ENCODE results near the gene TBL3. TPM values are rescaled to one million over a fixed set of nuclear protein-coding genes. Genes with fewer than 3 reads are reported as not detected.
A peak's percentile ranks its signal among the peaks of the same experiment; 100 is the strongest.

The TBL3 gene
- polyA plus RNA-seq, 1 donor (not counting 4 experiments of a cell fraction or from before 2014, with no cell fraction given) = 27.8 TPM

GRCh38 chr16:1984347-1985225 lies 12.7 kb downstream of the TBL3 start:
- peaks cover 7 to 14% of the 10 kb centered on the region in 2 experiments for H3K36me3 ChIP-seq (ENCODE audit: control insufficient read depth in 2 of 2, extremely low read depth in 1 of 2, insufficient read depth in 2 of 2, low read length in 2 of 2)
- H3K4me2 ChIP-seq (ENCODE audit: control insufficient read depth, extremely low read depth, insufficient read depth, low read depth, low read length) = peak overlapping the region; percentile 92
- H3K4me3 ChIP-seq (ENCODE audit: control insufficient read depth in 2 of 3, extremely low read depth in 1 of 3, insufficient read depth in 2 of 3, low read depth in 1 of 3, low read length in 3 of 3) = peak overlapping the region; percentile 59 to 90 (median 81)
- peaks cover 2% of the 10 kb centered on the region for H3K9me1 ChIP-seq (ENCODE audit: control insufficient read depth, extremely low read depth, insufficient read depth, low read length)
- peak overlapping the region; percentile 12 for H2AFZ ChIP-seq (ENCODE audit: control insufficient read depth, low read length)
- no peak for FAIRE-seq
- H3K9me3 ChIP-seq (ENCODE audit: control insufficient read depth, low read depth, low read length) = no peaks in the 10 kb centered on the region
- dilution Hi-C loops (cut with MboI; ENCODE audit: extremely low pct_ligation_motif_present, low sequenced_read_pairs) = no loop called here
- no peaks in the 10 kb centered on the region for H4K20me1 ChIP-seq (ENCODE audit: control insufficient read depth, extremely low read depth, insufficient read depth, low read length)
- peak overlapping the region; percentile 8 for H3K27ac ChIP-seq (ENCODE audit: control insufficient read depth, insufficient read depth, low read length)
- peak overlapping the region; percentile 72 for H3K9ac ChIP-seq (ENCODE audit: control insufficient read depth, extremely low read depth, insufficient read depth, low read length)
- TF ChIP-seq CTCF (optimal IDR thresholded peaks at IDR 0.05 in 1 of 3, IDR thresholded peaks at IDR 0.05 in 1 of 3, conservative IDR thresholded peaks at IDR 0.05 in 1 of 3; ENCODE audit: extremely low read depth in 1 of 3, insufficient read depth in 2 of 3, low read length in 3 of 3) (no peak), EZH2 (IDR thresholded peaks at IDR 0.05; ENCODE audit: low read length) (no peak)
- peaks cover 2% of the 10 kb centered on the region for H3K79me2 ChIP-seq (ENCODE audit: control insufficient read depth, insufficient read depth, low read length)
- no peak for DNase-seq (ENCODE audit: low read depth, low spot score)
- H3K27me3 ChIP-seq (ENCODE audit: control insufficient read depth, extremely low read depth, insufficient read depth, low read length) = peaks cover 46% of the 10 kb centered on the region
- H3K4me1 ChIP-seq (ENCODE audit: control insufficient read depth, extremely low read depth, insufficient read depth, low read length) = peaks cover 38% of the 10 kb centered on the region

- Histone ChIP-seq H3K79me2 (ENCODE audit: control insufficient read depth, insufficient read depth, low read length) (peaks cover 2% of the 10 kb centered on the region), H3K9me3 (ENCODE audit: control insufficient read depth, low read depth, low read length) (no peaks in the 10 kb centered on the region), H3K4me1 (ENCODE audit: control insufficient read depth, extremely low read depth, insufficient read depth, low read length) (peaks cover 31% of the 10 kb centered on the region), H4K20me1 (ENCODE audit: control insufficient read depth, extremely low read depth, insufficient read depth, low read length) (no peaks in the 10 kb centered on the region), H3K36me3 (ENCODE audit: control insufficient read depth in 2 of 2, extremely low read depth in 1 of 2, insufficient read depth in 2 of 2, low read length in 2 of 2) (peaks cover 7 to 14% of the 10 kb centered on the region in 2 experiments), H3K4me2 (ENCODE audit: control insufficient read depth, extremely low read depth, insufficient read depth, low read depth, low read length) (peak overlapping the region; percentile 92), H3K4me3 (ENCODE audit: control insufficient read depth in 2 of 3, extremely low read depth in 1 of 3, insufficient read depth in 2 of 3, low read depth in 1 of 3, low read length in 3 of 3) (peak overlapping the region in 2 of 3 experiments; percentile 81 to 90), H3K9ac (ENCODE audit: control insufficient read depth, extremely low read depth, insufficient read depth, low read length) (peak overlapping the region; percentile 72), H3K27ac (ENCODE audit: control insufficient read depth, insufficient read depth, low read length) (no peak overlapping the region), H2AFZ (ENCODE audit: control insufficient read depth, low read length) (no peak overlapping the region), H3K9me1 (ENCODE audit: control insufficient read depth, extremely low read depth, insufficient read depth, low read length) (peaks cover 2% of the 10 kb centered on the region), H3K27me3 (ENCODE audit: control insufficient read depth, extremely low read depth, insufficient read depth, low read length) (peaks cover 50% of the 10 kb centered on the region)
- DNase-seq (ENCODE audit: low read depth, low spot score) (no peak), FAIRE-seq (no peak)
- dilution Hi-C loops (cut with MboI; ENCODE audit: extremely low pct_ligation_motif_present, low sequenced_read_pairs) = no loop called here
- TF ChIP-seq EZH2 (IDR thresholded peaks at IDR 0.05; ENCODE audit: low read length) (no peak), CTCF (optimal IDR thresholded peaks at IDR 0.05 in 1 of 3, IDR thresholded peaks at IDR 0.05 in 1 of 3, conservative IDR thresholded peaks at IDR 0.05 in 1 of 3; ENCODE audit: extremely low read depth in 1 of 3, insufficient read depth in 2 of 3, low read length in 3 of 3) (no peak)
Measured at GRCh38 chr16:1985466-1986150, 13.8 kb downstream of the TBL3 start.

All from keratinocyte (primary cell).